Measurements from ENCODE around the gene NBPF11. TPM values are rescaled to one million over a fixed set of nuclear protein-coding genes. Genes with fewer than 3 reads are reported as not detected.
A peak's percentile ranks its signal among the peaks of the same experiment; 100 is the strongest.
"Not testable (repeated sequence)": the region's sequence is repeated elsewhere in the genome, so short reads cannot be mapped to it uniquely, and the experiment has no call there.

Gene NBPF11
- total and polyA plus RNA-seq, 2 donors from 2014 or later = 5.2 to 12.3 TPM

DNA sequence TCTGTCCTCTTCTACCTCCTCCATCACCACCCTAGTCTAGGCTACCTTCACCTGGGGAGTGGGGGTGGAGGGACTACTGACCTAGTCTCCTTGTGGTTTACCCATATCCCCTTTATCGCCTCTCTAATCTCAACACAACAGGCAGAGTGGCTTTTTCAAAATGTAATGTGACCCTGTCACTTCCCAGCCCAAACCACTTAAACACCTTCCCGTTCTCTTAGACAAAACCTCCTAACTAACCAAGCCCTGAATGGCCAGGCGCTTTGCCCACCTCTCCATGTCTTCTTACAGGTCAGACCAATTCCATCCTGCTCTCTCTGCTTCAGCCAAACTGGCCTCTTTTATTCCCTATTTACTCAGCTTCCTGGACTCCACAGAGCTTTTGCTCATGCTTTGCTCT is 714 bp upstream of the NBPF11 start:
- DNase-seq; H3K9me3 ChIP-seq (ENCODE audit: control insufficient read depth in 2 of 3, insufficient read depth in 1 of 3, low read length in 3 of 3); H3K4me1 ChIP-seq (ENCODE audit: control insufficient read depth in 2 of 3, insufficient read depth in 2 of 3, low read depth in 1 of 3, low read length in 3 of 3); H3K27ac ChIP-seq (ENCODE audit: low read depth in 2 of 2, low read length in 2 of 2); H3K36me3 ChIP-seq (ENCODE audit: control insufficient read depth in 2 of 3, insufficient read depth in 3 of 3, low read length in 3 of 3); H3K9ac ChIP-seq (ENCODE audit: low read length in 3 of 3); intact Hi-C loops (cut with DNase I); H3K4me3 ChIP-seq (ENCODE audit: low read length in 3 of 3); FAIRE-seq; H3K27me3 ChIP-seq (ENCODE audit: control insufficient read depth, insufficient read depth, low read length): not testable (repeated sequence)

DNA sequence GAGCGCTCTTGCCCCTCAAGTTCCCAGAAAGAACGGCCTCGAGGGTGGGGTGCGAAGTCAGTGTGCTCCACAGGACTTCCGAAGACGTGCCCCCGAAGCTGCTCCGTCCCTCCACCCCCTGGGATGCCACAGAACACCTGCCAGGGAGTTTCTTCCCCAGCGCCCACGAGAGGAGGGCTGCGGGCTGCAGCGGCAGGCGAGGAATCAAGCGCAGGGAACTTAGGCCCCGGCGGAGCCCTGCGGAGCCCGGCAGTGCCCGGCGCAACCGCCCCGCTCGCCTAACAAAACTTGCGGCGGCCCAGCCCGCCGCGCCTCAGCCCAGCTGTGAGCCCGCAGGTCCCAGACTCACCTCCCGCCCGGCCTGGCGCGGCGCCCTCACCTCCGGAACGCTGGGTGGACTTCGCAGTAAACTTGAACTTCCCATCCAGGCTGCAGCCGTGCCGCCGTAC is 686 bp downstream of the NBPF11 start:
- intact Hi-C loops (cut with DNase I); H3K4me1 ChIP-seq (ENCODE audit: control insufficient read depth in 2 of 3, insufficient read depth in 2 of 3, low read depth in 1 of 3, low read length in 3 of 3); FAIRE-seq; H3K27me3 ChIP-seq (ENCODE audit: control insufficient read depth, insufficient read depth, low read length); H3K9me3 ChIP-seq (ENCODE audit: control insufficient read depth in 2 of 3, insufficient read depth in 1 of 3, low read length in 3 of 3); H3K36me3 ChIP-seq (ENCODE audit: control insufficient read depth in 2 of 3, insufficient read depth in 3 of 3, low read length in 3 of 3); H3K9ac ChIP-seq (ENCODE audit: low read length in 3 of 3): not testable (repeated sequence)
- peak overlapping the region; percentile 26 to 59 (median 34) for H3K4me3 ChIP-seq (ENCODE audit: low read length in 3 of 3)
- H3K27ac ChIP-seq (ENCODE audit: low read depth in 2 of 2, low read length in 2 of 2) = peak overlapping the region in 1 of 2 donors; percentile 43
- peak; percentile 38 to 73 (median 43) for DNase-seq

DNA sequence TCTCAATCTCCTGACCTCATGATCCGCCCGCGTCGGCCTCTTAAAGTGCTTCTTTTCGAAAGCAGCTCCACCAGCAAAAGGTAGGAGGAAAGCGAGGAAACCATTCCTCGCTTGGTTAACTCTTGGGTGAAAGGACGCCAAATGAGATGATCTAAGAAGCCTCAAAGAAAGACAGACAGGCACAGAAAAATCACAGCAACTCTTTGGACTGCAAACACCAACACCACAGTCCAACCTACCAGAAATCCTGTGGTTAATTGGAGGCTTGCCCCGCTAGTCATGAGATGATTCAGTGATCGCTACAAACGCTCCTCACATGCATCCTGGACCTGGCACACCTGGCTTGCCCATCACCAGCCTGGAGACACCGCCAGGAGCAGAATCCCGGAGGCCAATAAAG is 1.1 kb downstream of the NBPF11 start:
- FAIRE-seq; intact Hi-C loops (cut with DNase I); H3K27me3 ChIP-seq (ENCODE audit: control insufficient read depth, insufficient read depth, low read length); H3K9ac ChIP-seq (ENCODE audit: low read length in 3 of 3); H3K27ac ChIP-seq (ENCODE audit: low read depth in 2 of 2, low read length in 2 of 2); H3K9me3 ChIP-seq (ENCODE audit: control insufficient read depth in 2 of 3, insufficient read depth in 1 of 3, low read length in 3 of 3); H3K36me3 ChIP-seq (ENCODE audit: control insufficient read depth in 2 of 3, insufficient read depth in 3 of 3, low read length in 3 of 3); H3K4me1 ChIP-seq (ENCODE audit: control insufficient read depth in 2 of 3, insufficient read depth in 2 of 3, low read depth in 1 of 3, low read length in 3 of 3): not testable (repeated sequence)
- peak in 1 of 5 donors; percentile 20 for DNase-seq
- H3K4me3 ChIP-seq (ENCODE audit: low read length in 3 of 3) = peak overlapping the region; percentile 26 to 59 (median 34)

DNA sequence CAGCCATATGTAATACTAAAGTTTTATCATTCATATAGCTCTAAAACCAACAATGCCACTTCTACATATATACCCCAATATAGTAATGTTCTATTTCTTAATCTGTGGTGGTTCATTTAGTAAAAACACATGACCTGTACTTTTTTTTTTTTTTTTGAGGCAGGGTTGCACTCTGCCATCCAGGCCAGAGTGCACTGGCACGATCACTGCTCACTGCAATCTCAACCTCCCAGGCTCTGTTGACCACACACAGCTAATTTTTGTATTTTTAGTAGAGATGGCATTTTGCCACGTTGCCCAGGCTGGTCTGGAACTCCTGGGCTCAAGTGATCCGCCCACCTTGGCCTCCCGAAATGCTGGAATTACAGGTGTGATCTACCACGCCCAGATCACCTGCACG is 2.1 kb downstream of the NBPF11 start:
- DNase-seq, FAIRE-seq: not testable (repeated sequence)

DNA sequence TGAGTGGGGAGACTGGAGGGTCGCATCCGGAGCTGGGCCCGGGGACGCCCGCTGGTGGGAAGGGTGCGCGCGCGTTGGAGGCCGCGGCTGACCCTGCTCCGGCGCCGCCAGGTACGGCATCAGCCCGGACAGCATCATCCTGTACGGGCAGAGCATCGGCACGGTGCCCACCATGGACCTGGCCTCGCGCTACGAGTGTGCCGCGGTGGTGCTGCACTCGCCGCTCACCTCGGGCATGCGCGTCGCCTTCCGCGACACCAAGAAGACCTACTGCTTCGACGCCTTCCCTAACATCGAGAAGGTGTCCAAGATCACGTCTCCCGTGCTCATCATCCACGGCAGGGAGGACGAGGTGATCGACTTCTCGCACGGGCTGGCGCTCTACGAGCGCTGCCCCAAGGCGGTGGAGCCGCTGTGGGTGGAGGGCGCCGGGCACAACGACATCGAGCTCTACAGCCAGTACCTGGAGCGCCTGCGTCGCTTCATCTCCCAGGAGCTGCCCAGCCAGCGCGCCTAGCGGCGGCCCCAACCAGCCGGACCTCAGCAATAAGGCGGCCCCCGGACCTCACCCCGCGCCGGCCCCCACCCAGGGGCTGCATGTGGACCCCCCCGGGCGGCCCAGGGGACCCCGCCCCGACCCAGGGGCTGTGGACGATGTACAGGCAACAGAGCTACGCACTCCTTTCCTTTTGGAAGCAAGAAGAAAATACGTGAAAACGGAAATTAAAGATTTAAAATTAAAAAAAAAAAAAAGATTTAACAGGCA is 2.8 kb downstream of the NBPF11 start:
- DNase-seq = peak in 2 of 5 donors; percentile 35 to 60
- H3K27me3 ChIP-seq (ENCODE audit: control insufficient read depth, insufficient read depth, low read length); H3K9me3 ChIP-seq (ENCODE audit: control insufficient read depth in 2 of 3, insufficient read depth in 1 of 3, low read length in 3 of 3); H3K4me1 ChIP-seq (ENCODE audit: control insufficient read depth in 2 of 3, insufficient read depth in 2 of 3, low read depth in 1 of 3, low read length in 3 of 3); FAIRE-seq; H3K4me3 ChIP-seq (ENCODE audit: low read length in 3 of 3); H3K9ac ChIP-seq (ENCODE audit: low read length in 3 of 3); H3K36me3 ChIP-seq (ENCODE audit: control insufficient read depth in 2 of 3, insufficient read depth in 3 of 3, low read length in 3 of 3); intact Hi-C loops (cut with DNase I); H3K27ac ChIP-seq (ENCODE audit: low read depth in 2 of 2, low read length in 2 of 2): not testable (repeated sequence)

More for the DNA sequence above, 2.1 kb downstream of the NBPF11 start:
- H3K9ac ChIP-seq (ENCODE audit: low read length in 3 of 3); intact Hi-C loops (cut with DNase I); H3K4me3 ChIP-seq (ENCODE audit: low read length in 3 of 3); H3K4me1 ChIP-seq (ENCODE audit: control insufficient read depth in 2 of 3, insufficient read depth in 2 of 3, low read depth in 1 of 3, low read length in 3 of 3); H3K27me3 ChIP-seq (ENCODE audit: control insufficient read depth, insufficient read depth, low read length); H3K36me3 ChIP-seq (ENCODE audit: control insufficient read depth in 2 of 3, insufficient read depth in 3 of 3, low read length in 3 of 3); H3K9me3 ChIP-seq (ENCODE audit: control insufficient read depth in 2 of 3, insufficient read depth in 1 of 3, low read length in 3 of 3); H3K27ac ChIP-seq (ENCODE audit: low read depth in 2 of 2, low read length in 2 of 2): not testable (repeated sequence)

DNA sequence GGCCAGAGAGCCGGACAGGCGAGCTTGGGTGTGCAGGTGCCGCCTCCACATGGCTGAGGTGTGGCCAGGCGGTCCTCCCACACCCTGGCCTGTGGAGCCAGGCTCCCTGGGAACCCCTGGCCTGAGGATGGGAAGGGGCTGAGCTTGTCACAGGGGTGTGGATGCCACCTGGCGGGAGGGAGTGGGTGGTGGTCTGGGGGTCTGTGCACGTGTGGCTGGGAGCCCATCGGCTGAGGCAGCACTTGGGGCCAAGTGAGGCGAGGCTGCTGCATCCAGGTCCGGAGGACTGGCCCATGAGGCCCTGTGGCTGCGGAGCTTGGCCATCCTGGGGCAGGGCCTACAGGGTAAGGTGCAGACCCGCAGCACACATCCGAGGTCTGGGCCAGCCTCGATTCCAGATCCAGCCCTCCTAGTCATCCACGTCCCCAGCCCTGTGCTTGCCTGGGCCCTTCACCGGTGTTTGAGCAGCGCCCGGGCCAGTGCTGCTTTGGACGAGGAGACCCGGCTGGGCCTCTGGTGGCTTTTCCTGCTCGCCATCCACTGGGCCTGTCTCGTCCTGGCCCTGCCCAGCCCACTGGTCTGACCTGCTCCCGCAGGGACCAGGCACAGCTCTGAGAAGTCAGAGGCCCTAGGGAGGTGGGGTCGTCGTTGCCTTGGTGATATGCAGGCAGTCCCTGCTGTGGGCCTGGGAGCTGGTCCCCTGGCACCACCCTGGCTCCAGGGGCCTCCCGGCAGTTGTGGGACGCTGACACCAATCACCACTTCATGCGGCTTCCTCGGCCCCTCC is 4.8 kb downstream of the NBPF11 start:
- intact Hi-C loops (cut with DNase I) = not testable (repeated sequence)

DNA sequence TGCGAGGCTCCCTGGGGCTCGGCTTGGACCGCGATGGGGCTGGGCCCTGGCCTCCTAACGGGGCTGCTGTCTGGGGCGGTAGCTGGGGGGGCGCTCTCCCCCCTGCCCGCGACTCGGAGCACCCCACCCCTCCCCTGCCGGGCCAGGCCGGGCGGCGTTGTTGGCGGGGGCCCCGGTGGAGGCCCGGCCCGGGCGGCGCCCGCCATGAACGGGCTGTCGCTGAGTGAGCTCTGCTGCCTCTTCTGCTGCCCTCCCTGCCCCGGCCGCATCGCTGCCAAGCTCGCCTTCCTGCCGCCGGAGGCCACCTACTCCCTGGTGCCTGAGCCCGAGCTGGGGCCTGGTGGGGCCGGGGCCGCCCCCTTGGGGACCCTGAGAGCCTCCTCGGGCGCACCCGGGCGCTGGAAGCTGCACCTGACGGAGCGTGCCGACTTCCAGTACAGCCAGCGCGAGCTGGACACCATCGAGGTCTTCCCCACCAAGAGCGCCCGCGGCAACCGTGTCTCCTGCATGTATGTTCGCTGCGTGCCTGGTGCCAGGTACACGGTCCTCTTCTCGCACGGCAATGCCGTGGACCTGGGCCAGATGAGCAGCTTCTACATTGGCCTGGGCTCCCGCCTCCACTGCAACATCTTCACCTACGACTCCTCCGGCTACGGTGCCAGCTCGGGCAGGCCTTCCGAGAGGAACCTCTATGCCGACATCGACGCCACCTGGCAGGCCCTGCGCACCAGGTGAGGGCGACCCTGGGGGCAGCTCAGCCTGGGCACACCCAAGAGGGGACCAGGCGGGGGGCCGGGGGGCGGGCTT is 5.7 kb downstream of the NBPF11 start:
- H3K27me3 ChIP-seq (ENCODE audit: control insufficient read depth, insufficient read depth, low read length); intact Hi-C loops (cut with DNase I); H3K4me1 ChIP-seq (ENCODE audit: control insufficient read depth in 2 of 3, insufficient read depth in 2 of 3, low read depth in 1 of 3, low read length in 3 of 3); H3K36me3 ChIP-seq (ENCODE audit: control insufficient read depth in 2 of 3, insufficient read depth in 3 of 3, low read length in 3 of 3); H3K4me3 ChIP-seq (ENCODE audit: low read length in 3 of 3); FAIRE-seq; H3K27ac ChIP-seq (ENCODE audit: low read depth in 2 of 2, low read length in 2 of 2); H3K9ac ChIP-seq (ENCODE audit: low read length in 3 of 3); H3K9me3 ChIP-seq (ENCODE audit: control insufficient read depth in 2 of 3, insufficient read depth in 1 of 3, low read length in 3 of 3): not testable (repeated sequence)
- DNase-seq = peak in 3 of 5 donors; percentile 0 to 48 (median 28)

More for the DNA sequence above, 4.8 kb downstream of the NBPF11 start:
- not testable (repeated sequence) for H3K27ac ChIP-seq (ENCODE audit: low read depth in 2 of 2, low read length in 2 of 2); H3K4me3 ChIP-seq (ENCODE audit: low read length in 3 of 3); H3K27me3 ChIP-seq (ENCODE audit: control insufficient read depth, insufficient read depth, low read length); H3K9ac ChIP-seq (ENCODE audit: low read length in 3 of 3); H3K4me1 ChIP-seq (ENCODE audit: control insufficient read depth in 2 of 3, insufficient read depth in 2 of 3, low read depth in 1 of 3, low read length in 3 of 3); H3K9me3 ChIP-seq (ENCODE audit: control insufficient read depth in 2 of 3, insufficient read depth in 1 of 3, low read length in 3 of 3); H3K36me3 ChIP-seq (ENCODE audit: control insufficient read depth in 2 of 3, insufficient read depth in 3 of 3, low read length in 3 of 3); FAIRE-seq
- peak in 1 of 5 donors; percentile 59 for DNase-seq
